HepG2 (cell line): Measurements from ENCODE around the gene B3GNT7. TPM values are rescaled to one million over a fixed set of nuclear protein-coding genes. Genes with fewer than 3 reads are reported as not detected.

Experiments
- FOXK2 ChIP-seq: fragments of 450-650 bp; IDR thresholded peaks from 2 replicates; pipeline ENCODE4 v1.6.1; 2016
- HDAC1 ChIP-seq: sonication (generic); formaldehyde crosslinking; IDR thresholded peaks from 2 replicates; pipeline ENCODE4 v1.5.1; 2020; ENCODE audit warnings: mild to moderate bottlenecking, missing genetic modification reagents
- HMGXB4 ChIP-seq, 2 experiments: sonication (generic) in 1 of 2; formaldehyde crosslinking in 1 of 2; IDR thresholded peaks; 2 replicates each; pipeline versions ENCODE4 v1.4.0 to v1.6.1; 2018 to 2020; ENCODE audit warnings: missing genetic modification reagents in 2 of 2, borderline replicate concordance in 1 of 2, low read depth in 1 of 2, mild to moderate bottlenecking in 1 of 2, missing biosample characterization in 1 of 2
- HOMEZ ChIP-seq: IDR thresholded peaks from 2 replicates; pipeline ENCODE4 v1.6.1; 2016; ENCODE audit warnings: low read depth
- KDM3A ChIP-seq: IDR thresholded peaks from 2 replicates; pipeline ENCODE4 v1.6.1; 2018; ENCODE audit warnings: low read depth, missing compliant biosample characterization
- KIAA2018 ChIP-seq: sonication (generic); formaldehyde crosslinking; IDR thresholded peaks from 2 replicates; pipeline ENCODE4 v1.5.0; 2020; ENCODE audit warnings: mild to moderate bottlenecking, missing genetic modification reagents, borderline replicate concordance
- SNAI1 ChIP-seq: sonication (generic); formaldehyde crosslinking; IDR thresholded peaks from 2 replicates; pipeline ENCODE4 v1.5.0; 2020; ENCODE audit warnings: mild to moderate bottlenecking, missing genetic modification reagents, borderline replicate concordance
- ZFP36L1 ChIP-seq: sonication (generic); formaldehyde crosslinking; IDR thresholded peaks from 2 replicates; pipeline ENCODE4 v1.8.0; 2022; ENCODE audit warnings: mild to moderate bottlenecking, missing genetic modification reagents, moderate library complexity
- ZNF160 ChIP-seq: sonication (generic); formaldehyde crosslinking; IDR thresholded peaks from 2 replicates; pipeline ENCODE4 v1.8.0; 2022; ENCODE audit warnings: mild to moderate bottlenecking, inconsistent platforms, missing genetic modification reagents
- ZNF274 ChIP-seq: sonication (generic); formaldehyde crosslinking; IDR thresholded peaks from 2 replicates; pipeline ENCODE4 v1.5.1; 2020; ENCODE audit warnings: mild to moderate bottlenecking, missing genetic modification reagents
- ZNF546 ChIP-seq: sonication (generic); formaldehyde crosslinking; conservative IDR thresholded peaks from 2 replicates; pipeline ENCODE4 v1.8.1; 2023; ENCODE audit warnings: mild to moderate bottlenecking, missing genetic modification reagents
- ZSCAN21 ChIP-seq: sonication (generic); formaldehyde crosslinking; IDR thresholded peaks from 2 replicates; pipeline ENCODE4 v1.8.0; 2022; ENCODE audit warnings: mild to moderate bottlenecking, missing genetic modification reagents, moderate library complexity, borderline replicate concordance
- polyA plus RNA-seq, 8 experiments: library from polyadenylated mRNA; depleted of rRNA in 3 of 8; stranded (reverse) in 7 of 8; unstranded in 1 of 8; fragments of >200 nt; fragmentation: Illumina TruSeq in 4 of 8; extraction: Trizol in 4 of 8; gene quantifications; 2 replicates each; pipeline versions ENCODE4 v1.2.1 to v1.2.3, GENCODE V29; 2011 to 2016; ENCODE audit warnings: low read depth in 4 of 8, missing spikeins in 1 of 8, mixed read lengths in 1 of 8; ENCODE audit not compliant: insufficient read depth in 1 of 8
- total RNA-seq, 5 experiments: library from RNA; depleted of rRNA; stranded (reverse); fragments of >200 nt; fragmentation: Illumina TruSeq; extraction: Trizol; gene quantifications; 2 replicates each; pipeline ENCODE4 v1.2.3, GENCODE V29; 2016; ENCODE audit warnings: low read depth in 1 of 5
- TF ChIP-seq, protein P1 (sequence below): sonication (generic); formaldehyde crosslinking; IDR thresholded peaks from 2 replicates; pipeline ENCODE4 v1.4.0; 2020; ENCODE audit warnings: missing genetic modification reagents, borderline replicate concordance

Gene B3GNT7
- total and polyA plus RNA-seq, 2 of the 13 experiments (the other 11 are each of a cell fraction or from before 2014, with no cell fraction given): 0.04 to 0.24 TPM

DNA sequence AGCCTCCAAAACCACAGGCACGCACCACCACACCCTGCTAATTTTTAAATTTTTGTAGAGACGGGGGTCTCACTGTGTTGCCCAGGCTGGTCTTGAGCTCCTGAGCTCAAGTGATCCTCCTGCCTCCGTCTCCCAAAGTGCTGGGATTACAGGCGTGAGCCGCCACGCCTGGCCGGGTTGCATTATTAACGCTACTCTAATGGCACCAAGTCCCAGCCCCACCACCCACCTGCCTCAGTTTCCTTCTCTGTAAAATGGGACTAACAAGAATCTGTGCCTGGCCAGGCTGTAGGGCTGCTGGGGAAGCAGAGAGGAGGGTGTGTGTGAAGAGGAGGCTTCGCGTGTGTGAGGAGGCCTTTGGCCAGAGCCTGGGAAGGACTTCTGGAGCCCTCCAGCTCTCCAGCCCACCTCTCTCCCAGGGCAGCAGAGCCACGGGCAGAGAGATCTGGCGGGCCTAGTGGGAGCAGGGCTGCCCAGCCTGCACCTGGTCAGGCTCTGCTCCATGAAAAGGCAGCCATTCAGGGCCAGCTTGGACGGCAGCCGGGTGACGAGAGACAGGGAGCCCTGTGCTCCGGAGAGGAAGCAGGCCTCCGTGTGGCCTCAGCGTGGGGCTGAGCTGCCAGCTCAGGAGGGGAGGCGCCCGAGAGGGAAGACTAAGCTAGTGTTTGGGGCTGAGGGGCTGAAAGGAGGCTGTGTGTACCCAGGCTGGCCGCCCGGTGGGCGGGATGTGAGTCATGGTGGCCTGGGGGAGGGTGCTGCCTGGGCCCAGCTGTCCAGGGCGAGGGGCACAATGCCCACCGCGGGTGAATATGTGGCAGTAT lies 7.4 kb upstream of the B3GNT7 start (continued):
- peak; percentile 43; the same call in 1 of the 2 replicates for TF ChIP-seq ZSCAN21 (CRISPR knock-in tag)
- TF ChIP-seq ZNF546 (CRISPR knock-in tag): no peak
- TF ChIP-seq ZNF160 (CRISPR knock-in tag): no peak
- TF ChIP-seq SNAI1: 0 out of 2 replicates have a peak, but pooled peaks have one; percentile 61
- TF ChIP-seq HDAC1 (CRISPR knock-in tag): 0 out of 2 replicates have a peak, but pooled peaks have one; percentile 36
- TF ChIP-seq KDM3A (CRISPR knock-in tag): 0 out of 2 replicates have a peak, but pooled peaks have one; percentile 29
- TF ChIP-seq FOXK2: no peak
- TF ChIP-seq, protein P1, sequence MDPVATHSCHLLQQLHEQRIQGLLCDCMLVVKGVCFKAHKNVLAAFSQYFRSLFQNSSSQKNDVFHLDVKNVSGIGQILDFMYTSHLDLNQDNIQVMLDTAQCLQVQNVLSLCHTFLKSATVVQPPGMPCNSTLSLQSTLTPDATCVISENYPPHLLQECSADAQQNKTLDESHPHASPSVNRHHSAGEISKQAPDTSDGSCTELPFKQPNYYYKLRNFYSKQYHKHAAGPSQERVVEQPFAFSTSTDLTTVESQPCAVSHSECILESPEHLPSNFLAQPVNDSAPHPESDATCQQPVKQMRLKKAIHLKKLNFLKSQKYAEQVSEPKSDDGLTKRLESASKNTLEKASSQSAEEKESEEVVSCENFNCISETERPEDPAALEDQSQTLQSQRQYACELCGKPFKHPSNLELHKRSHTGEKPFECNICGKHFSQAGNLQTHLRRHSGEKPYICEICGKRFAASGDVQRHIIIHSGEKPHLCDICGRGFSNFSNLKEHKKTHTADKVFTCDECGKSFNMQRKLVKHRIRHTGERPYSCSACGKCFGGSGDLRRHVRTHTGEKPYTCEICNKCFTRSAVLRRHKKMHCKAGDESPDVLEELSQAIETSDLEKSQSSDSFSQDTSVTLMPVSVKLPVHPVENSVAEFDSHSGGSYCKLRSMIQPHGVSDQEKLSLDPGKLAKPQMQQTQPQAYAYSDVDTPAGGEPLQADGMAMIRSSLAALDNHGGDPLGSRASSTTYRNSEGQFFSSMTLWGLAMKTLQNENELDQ (CRISPR knock-in tag): no peak
- TF ChIP-seq ZNF274: peak; percentile 84; the same call in 1 of the 2 replicates
- peak in 1 of 2 experiments; percentile 70; a peak in 1 of 4 replicates for TF ChIP-seq HMGXB4 (CRISPR knock-in tag; IDR thresholded peaks at IDR 0.05; ENCODE audit: borderline replicate concordance in 1 of 2, low read depth in 1 of 2)
- no peak for TF ChIP-seq ZFP36L1 (CRISPR knock-in tag)
- TF ChIP-seq HOMEZ (CRISPR knock-in tag): 0 out of 2 replicates have a peak, but pooled peaks have one; percentile 27
- TF ChIP-seq KIAA2018 (CRISPR knock-in tag): no peak
